ENCODE measurements around the gene ZFC3H1. TPM values are rescaled to one million over a fixed set of nuclear protein-coding genes. Genes with fewer than 3 reads are reported as not detected.
"Not testable (repeated sequence)": the region's sequence is repeated elsewhere in the genome, so short reads cannot be mapped to it uniquely, and the experiment has no call there.

The ZFC3H1 gene
- total and polyA plus RNA-seq, 12 donors: 11.8 to 56.2 (median 31.9) TPM

DNA sequence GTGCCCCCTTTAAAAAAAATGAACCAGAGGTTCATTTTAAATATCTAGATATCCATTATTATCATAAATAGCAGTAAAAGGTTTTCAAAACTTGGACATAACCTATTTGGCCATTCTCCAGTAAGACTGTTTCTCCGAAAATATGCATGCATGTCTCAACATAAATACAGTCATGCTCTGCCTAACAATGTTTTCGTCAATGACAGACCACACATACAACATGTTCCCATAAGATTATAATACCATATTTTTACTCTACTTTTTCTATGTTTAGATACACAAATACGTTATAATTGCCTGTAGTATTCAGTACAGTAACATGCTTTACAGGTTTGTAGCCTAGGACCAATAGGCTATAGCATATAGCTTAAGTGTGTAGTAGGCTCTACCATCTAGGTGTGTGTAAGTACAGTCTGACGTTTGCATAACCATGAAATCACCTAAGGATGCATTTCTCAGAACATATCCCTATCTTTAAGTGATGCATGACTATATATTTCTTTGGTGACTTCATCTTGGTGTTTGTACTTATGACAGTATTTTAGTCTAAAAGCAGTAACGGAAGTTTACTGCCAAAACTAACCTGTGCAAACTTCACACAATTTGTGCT, 25.4 kb upstream of the ZFC3H1 start:
- Histone ChIP-seq H3K27me3 (no peaks in the 10 kb centered on the region), H3K4me1 (replicated peaks in 1 of 2) (peaks cover 8 to 24% of the 10 kb centered on the region in 2 donors), H3K9me3 (replicated peaks in 1 of 3) (no peaks in the 10 kb centered on the region), H3K27ac (no peak overlapping the region), H3K4me3 (no peak overlapping the region), H3K36me3 (replicated peaks in 1 of 2) (no peaks in the 10 kb centered on the region)
- no peak for TF ChIP-seq POLR2A (IDR thresholded peaks at IDR 0.05)
- TF ChIP-seq, protein P1, sequence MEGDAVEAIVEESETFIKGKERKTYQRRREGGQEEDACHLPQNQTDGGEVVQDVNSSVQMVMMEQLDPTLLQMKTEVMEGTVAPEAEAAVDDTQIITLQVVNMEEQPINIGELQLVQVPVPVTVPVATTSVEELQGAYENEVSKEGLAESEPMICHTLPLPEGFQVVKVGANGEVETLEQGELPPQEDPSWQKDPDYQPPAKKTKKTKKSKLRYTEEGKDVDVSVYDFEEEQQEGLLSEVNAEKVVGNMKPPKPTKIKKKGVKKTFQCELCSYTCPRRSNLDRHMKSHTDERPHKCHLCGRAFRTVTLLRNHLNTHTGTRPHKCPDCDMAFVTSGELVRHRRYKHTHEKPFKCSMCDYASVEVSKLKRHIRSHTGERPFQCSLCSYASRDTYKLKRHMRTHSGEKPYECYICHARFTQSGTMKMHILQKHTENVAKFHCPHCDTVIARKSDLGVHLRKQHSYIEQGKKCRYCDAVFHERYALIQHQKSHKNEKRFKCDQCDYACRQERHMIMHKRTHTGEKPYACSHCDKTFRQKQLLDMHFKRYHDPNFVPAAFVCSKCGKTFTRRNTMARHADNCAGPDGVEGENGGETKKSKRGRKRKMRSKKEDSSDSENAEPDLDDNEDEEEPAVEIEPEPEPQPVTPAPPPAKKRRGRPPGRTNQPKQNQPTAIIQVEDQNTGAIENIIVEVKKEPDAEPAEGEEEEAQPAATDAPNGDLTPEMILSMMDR (IDR thresholded peaks at IDR 0.05): no peak
- DNase-seq: no peak
- 88 to 96% (median 90%) methylated on average over 5 of the region's 5 CpGs for WGBS, 4 donors
- intact Hi-C loops (cut with DNase I): no loop called here

- Histone ChIP-seq H3K4me3 (peak overlapping the region in 1 of 4 donors; percentile 55), H3K4me1 (replicated peaks in 1 of 2) (peaks cover 8 to 24% of the 10 kb centered on the region in 2 donors)
- DNase-seq; intact Hi-C loops (cut with DNase I); H3K36me3 ChIP-seq (replicated peaks in 1 of 2); H3K27me3 ChIP-seq; H3K27ac ChIP-seq; H3K9me3 ChIP-seq (replicated peaks in 1 of 3): not testable (repeated sequence)
- WGBS, 4 donors: 85 to 93% (median 88%) methylated on average over 11 of the region's 11 CpGs
These were observed 23.5 kb upstream of the ZFC3H1 start for GRCh38 chr12:71687172-71687571.

DNA sequence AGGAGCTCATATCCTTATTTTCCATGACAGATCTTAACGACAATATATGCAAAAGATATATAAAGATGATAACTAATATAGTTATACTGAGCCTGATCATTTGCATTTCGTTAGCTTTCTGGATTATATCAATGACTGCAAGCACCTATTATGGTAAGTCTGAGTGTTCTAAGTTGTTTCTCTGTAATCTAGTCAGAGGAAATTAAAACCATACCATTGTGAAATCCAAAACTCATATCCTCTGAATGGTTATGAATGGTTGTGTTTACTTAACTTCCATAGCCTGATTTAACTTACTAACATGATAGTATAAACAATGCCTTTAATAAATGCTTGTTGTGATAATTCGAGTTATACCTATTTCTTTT, 23.0 kb upstream of the ZFC3H1 start:
- TF ChIP-seq, protein P1 (IDR thresholded peaks at IDR 0.05): no peak
- TF ChIP-seq POLR2A (IDR thresholded peaks at IDR 0.05): no peak
- no peak for DNase-seq
- Histone ChIP-seq H3K27ac (peak overlapping the region in 4 of 5 donors; percentile 84 to 92 (median 85)), H3K4me1 (replicated peaks in 1 of 2) (peaks cover 8 to 24% of the 10 kb centered on the region in 2 donors), H3K27me3 (no peaks in the 10 kb centered on the region), H3K4me3 (peak overlapping the region; percentile 29 to 82 (median 62)), H3K36me3 (replicated peaks in 1 of 2) (no peaks in the 10 kb centered on the region), H3K9me3 (replicated peaks in 1 of 3) (no peaks in the 10 kb centered on the region)
- intact Hi-C loops (cut with DNase I): no loop called here
- WGBS, 4 donors: 7 to 13% (median 11%) methylated on average over 3 of the region's 3 CpGs

- intact Hi-C loops (cut with DNase I): no loop called here
These were observed 22.4 kb upstream of the ZFC3H1 start, which contains the start of gene TMEM19 for GRCh38 chr12:71685914-71686657. TSS of gene TMEM19 (plus strand) at chr12:71686082. CDS start at chr12:71686681, 599 bp downstream.

More at GRCh38 chr12:71685914-71686657, 22.4 kb upstream of the ZFC3H1 start, which contains the start of gene TMEM19:
- TF ChIP-seq, protein P1 (IDR thresholded peaks at IDR 0.05): peak in 3 of 6 experiments; percentile 2 to 26 (median 8)
- TF ChIP-seq POLR2A (IDR thresholded peaks at IDR 0.05): peak; percentile 61 to 71
- WGBS, 4 donors: 0 to 2% (median 1%) methylated on average over 19 to 63 of the region's 63 CpGs
- Histone ChIP-seq H3K27me3 (no peaks in the 10 kb centered on the region), H3K36me3 (replicated peaks in 1 of 2) (no peaks in the 10 kb centered on the region), H3K9me3 (replicated peaks in 1 of 3) (no peaks in the 10 kb centered on the region), H3K4me1 (replicated peaks in 1 of 2) (peaks cover 8 to 24% of the 10 kb centered on the region in 2 donors), H3K27ac (peak within 1 kb of the TSS; percentile 28 to 92 (median 85)), H3K4me3 (peak within 1 kb of the TSS; percentile 29 to 82 (median 62))
- DNase-seq: peak; percentile 90 to 94 (median 92)
